ENCODE measurements around the gene DLGAP3.

DLGAP3 gene

DNA sequence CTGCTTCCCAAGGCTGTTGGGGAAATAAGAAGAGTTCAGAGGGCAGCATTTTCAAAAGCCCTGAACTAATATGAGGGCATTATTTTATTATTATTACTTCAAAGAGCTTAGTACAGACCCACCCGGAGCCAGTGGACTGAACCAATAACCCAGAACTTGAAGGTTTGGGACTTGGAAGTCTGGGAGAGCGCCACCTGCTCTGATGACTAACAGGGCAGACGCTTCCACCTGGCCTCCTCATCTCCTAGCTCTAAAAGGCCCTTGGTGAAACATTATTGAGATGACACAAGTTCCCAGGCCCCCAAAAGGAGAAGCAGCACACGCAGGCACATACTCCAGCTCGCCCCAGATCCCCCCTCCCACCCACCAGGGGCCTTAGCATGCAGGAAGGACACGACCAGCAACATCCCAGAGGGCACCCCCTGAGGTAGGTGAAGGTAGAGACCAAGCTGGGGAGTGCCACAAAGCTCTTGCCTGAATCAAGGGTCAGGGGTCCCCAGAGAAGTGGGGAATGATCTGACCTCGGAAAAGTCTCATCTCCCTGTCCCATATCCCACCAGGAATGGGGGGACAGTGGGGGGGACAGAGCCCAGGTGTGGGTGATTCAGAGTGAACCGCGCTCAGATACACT, 1.3 kb downstream of the DLGAP3 start:
- no peak for DNase-seq

DNA sequence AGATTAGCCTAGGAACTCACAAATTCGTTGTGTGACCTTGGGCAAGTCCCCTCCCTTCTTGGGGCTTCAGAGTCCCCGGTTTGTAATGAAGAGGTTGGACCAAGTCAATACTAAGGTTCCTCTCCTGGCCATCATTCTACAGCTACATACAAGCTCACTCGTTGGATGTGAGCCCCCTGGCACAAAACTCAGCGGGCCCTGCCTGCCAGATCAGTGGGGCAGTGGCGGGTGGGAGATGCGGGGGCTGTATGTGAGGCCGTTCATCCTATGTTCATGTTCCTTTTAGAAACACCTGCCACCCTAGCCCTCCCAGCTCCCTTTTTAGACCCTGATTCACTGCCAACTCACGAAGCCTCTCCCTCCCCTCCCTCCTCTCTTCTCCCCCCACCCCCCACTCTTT, 2.1 kb downstream of the DLGAP3 start:
- DNase-seq, result no peak

DNA sequence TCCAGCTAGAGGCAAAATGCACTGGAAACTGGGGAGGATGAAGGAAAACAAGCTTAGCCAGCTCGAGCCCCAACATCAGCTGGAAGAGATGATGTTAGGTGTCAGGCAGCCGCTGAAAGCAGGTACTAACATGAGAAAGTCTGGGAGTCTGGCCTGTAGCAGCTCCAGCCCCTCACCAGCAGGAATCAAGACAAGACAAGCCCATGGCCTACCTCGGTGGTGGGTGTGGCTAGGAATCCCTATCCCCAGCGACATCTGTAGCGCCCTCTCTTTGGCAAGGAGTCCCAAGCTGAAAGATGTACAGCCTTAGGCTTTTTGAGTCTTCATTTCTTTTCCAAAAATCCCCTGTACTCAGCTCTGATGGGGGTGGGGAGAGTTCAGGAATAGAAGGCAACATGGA, 2.6 kb downstream of the DLGAP3 start:
- DNase-seq, result no peak

DNA sequence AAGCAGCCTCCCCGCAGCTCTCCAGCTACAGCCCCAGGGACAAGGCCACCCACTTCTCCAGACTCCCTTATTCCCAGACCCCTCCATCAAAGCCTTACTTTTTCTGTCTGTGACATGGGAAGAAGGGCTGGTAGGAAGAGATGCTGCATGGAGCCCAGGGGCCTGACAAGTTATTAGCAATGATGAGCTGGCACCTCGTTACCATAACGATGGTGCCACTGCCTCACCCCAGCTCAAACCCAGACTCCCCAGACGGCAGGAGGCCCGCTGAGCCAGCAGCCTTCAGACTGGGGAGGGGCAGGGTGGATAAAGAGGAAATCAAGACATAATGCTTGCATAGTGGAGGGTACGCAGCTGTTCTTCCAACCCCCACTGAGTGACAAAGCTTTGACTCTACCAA, 3.3 kb downstream of the DLGAP3 start:
- DNase-seq, result no peak

DNA sequence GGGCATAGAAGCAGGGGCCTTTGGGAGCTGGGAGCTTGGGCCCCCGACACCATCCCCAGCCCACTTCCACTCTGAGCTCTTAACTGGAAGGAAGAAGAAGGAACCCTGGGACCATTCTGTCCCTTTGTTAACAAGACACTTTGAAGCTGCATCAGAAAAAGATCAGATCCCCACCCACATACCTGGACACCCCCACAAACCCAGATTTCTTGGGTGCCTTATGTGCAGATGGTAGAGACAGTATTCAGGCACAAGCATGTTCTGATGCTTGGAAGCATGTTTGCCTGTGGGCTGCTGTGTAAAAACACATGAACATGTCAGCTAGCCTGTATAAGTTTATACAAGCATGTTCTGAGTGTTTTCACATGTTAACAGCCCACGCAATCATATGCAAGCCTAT, 3.7 kb downstream of the DLGAP3 start:
- DNase-seq, result no peak

DNA sequence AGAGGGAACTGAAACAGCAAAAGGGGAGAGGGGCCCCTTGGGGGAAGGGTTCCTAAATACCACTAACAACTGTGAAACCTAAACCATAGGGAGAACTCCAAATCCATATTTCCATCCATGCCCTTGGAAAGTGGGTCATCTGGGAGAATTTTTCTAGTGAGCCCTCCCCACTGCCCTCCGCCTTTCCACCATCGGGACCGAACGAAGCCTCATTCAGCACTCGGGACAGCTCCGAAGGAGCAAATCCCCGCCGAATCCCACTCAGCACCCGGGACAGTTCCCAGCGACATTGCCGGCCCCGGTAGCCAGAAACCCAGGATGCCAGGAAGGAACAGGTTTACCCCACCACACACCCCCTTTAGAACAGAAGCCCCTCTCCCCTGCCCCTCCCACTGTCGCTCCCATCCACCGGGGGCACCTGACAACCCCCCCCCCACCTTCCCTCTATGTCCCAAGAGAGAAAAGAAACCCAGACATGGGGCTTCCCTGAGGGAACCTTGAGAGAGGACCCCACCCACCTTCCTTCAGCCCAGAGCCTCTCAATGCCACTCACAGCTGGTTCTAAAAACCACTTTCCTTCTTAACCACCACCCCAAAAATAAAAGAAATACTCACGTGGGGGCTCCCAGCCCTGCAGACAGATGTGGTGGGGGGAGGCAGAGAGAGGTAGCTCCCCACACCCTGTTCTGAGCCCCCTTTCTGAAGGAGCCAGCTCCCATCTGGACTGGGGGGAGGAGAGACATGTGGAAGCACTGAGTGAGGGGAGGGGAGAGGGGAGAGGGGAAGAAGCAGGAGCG, 4.5 kb downstream of the DLGAP3 start:
- DNase-seq, result no peak

DNA sequence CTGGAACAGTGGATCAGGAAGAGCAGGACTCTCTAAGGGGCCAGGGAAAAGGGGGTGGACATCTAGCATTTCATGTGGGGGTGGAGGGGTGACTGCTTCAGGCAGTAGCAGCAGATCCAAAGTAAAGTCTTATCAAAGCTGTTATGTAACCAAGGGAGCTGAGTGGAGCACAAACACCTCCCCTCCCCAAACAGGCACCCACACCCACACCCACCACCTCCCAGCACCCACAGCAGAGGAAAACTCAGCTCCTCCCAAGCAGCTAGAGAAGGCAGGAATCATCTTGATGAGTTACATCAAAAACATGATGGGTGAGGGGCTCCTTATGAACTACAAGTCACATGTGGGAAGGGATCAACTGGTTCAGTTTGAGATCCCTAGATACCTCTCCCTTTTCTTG, 6.0 kb downstream of the DLGAP3 start:
- DNase-seq, result no peak

DNA sequence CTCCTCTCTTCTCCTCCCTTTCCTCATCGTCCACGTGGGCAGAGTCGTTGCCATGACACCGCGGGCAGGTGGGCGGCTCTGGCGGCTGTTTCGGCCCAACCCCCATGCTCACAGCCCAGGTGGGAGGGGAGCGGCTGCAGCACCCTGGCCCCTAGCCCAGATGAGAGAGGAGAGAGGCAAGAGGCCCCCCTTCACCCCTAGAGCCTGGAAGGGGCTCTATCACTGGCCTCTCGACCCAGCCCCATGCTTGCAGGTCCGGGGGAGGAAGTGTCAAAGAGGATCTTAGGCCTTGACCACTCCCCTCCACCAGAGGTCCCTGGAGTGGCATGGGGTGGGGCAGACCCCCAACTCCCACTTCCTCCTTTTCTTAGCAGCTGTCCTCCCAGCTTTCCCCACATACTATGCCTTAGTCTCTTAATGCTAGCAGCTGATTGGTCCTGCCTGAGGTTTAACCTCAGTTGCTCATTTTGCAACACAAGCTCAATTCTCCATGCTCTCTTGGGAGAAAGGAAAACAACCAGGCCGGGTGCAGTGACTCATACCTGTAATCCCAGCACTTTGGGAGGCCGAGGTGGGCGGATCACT, 10.4 kb downstream of the DLGAP3 start:
- DNase-seq, result no peak

DNA sequence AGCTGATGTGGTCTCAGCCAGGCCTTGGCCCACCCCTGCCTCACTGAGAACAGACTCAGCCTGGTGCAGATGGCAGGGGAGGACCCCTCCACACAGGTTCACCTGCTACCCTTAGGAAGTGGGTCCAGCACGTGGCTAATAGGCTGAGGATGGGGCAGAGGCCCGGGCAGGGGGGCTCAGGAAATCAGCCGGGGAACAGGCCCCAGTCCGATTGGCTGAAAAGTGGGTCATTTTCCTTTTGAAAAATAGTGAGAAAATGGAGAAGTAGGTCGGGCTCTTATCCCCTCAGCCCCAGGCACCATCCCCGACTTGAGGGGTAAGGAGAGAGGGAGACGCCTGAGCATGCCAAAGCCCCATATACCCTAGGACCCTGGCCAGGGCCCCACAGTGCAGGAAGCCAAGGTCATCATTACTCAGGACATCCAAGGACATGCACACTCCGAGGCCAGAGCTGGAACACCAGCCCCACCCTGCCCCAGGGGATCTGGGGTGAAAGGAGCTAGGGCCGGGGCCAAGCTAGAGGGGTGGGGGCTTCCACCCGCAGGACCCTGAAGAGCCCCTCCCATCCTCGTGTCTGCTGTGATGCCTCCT, 11.0 kb downstream of the DLGAP3 start:
- no peak for DNase-seq

DNA sequence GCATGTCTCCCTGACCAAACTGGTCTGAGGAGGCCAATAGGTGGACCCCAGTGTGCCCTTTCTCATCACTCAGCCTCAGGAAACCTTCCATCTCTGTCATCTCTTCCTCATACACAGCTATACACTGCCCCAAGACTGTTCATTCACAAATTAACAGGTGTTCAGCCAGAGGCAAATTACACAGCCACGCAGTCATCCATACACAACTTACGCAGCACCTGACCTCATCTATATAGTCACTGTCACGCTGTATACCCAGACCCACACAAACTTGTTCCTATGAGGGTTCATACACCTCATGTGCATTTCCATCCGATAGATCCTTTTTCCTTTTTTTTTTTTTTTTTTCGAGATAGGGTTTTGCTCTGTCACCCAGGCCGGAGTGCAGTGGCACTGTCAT, 12.4 kb downstream of the DLGAP3 start:
- DNase-seq, result no peak

DNA sequence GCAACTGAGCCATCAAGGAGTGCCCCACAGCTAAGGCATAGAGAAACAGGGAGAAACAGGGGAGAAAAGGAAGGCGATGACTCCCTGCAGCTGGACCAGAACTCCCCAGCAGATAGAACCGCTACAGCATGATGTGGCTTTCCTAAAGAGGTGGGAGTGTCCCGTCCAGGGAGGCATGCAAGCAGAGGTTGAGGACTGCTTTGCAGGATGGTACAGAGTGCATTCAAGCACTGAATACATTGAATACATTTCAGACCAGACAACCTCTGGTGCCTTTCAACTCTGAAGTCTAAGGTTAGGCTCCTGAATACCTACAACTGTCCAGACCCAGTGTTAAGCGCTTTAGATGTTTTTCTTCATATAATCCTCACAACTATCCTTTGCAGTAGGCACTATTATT, 13.3 kb downstream of the DLGAP3 start:
- no peak for DNase-seq

DNA sequence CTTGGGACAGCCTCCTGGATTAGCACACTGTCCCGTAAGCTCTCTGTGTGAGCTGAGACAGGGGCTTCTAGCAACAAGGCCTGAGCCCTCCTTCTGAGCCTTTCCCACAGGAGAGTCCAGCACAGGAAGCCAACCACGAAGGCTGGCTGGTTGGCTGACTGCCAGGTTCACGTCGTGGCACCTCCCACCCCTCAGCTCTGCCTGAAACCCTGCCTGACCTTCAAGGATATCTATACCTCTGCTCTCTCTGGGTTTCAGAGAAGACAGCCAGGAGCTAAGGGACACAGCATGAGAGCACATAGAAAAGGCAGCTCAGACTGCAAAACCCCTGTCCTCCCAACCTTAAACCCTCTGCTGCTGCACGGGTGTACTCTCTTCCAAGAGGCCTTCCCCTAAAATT, 13.9 kb downstream of the DLGAP3 start:
- no peak for DNase-seq

DNA sequence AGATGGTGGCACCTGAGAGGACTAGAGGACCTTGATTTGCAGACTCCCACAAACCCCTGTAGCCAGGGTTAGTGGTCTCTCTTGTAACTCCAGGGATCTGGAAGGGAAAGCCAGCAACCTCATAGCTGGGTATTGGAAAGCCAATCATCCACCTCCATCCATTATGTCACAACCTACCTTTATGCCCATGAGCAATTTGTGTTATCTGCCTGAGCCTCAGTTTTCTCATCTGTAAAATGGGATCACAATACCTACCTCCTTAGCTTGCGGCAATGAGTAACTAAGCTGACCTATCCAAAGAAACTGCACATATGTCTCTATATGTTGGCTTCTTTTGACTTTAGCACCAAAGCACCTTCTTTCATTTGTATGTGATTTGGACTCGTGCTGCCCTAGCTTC, 14.5 kb downstream of the DLGAP3 start:
- no peak for DNase-seq

DNA sequence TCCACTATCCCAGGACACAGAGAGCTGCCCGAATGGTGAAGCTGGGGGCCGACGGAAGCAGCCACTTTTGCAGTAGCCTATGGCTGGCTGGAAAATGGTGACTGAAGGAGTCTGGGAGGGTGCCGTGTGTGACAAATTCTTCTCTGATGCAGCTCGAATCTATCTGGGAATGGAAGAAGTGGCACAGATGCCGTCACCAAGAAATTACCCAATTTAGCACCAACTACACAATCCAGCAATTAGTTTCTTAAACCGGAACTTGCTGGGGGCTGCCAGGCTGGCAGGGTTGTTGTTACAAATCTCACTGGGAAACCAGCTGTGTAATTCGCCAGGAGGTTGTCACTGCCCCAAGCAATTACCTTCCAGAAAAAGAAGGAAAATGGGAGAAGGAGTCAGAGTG, 18.0 kb downstream of the DLGAP3 start:
- no peak for DNase-seq

DNA sequence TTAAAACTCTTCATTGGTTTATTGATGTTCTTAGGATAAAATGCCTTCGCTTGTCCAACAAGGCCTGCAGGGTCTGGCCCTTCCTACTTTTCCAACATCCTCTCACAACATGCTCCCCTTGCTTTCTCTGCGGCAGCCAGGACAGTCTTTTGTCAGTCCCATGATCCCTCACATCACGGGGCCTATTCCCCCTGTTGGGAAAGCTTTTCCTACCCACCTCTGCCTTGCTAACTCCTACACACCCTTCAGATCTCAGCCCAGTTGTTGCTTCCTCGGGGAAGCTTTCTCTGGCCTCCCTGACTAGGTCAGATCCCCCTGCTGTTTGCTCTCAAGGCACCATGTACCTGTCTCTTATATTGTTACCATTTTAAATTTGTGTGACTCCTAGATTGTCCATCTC, 19.0 kb downstream of the DLGAP3 start:
- DNase-seq, result no peak

DNA sequence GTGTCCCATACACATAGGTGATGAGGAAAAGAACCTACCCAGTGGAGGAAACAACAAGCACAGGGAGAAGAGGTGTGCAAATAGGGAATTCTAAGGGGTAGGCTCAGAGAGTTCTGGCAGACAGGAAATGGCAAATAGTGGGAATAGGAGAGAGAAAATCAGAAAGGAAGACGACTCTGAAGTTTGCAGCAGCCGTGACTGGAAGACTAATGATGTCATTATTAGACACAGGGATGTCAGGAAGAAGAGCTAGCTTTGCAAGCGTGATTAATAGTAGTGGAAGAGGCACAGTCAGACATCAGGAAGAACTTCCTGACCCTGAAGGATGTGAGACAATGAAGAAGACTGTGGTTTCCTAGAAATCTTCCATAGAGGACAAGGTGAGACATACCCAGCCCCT, 21.1 kb downstream of the DLGAP3 start:
- DNase-seq, result no peak

DNA sequence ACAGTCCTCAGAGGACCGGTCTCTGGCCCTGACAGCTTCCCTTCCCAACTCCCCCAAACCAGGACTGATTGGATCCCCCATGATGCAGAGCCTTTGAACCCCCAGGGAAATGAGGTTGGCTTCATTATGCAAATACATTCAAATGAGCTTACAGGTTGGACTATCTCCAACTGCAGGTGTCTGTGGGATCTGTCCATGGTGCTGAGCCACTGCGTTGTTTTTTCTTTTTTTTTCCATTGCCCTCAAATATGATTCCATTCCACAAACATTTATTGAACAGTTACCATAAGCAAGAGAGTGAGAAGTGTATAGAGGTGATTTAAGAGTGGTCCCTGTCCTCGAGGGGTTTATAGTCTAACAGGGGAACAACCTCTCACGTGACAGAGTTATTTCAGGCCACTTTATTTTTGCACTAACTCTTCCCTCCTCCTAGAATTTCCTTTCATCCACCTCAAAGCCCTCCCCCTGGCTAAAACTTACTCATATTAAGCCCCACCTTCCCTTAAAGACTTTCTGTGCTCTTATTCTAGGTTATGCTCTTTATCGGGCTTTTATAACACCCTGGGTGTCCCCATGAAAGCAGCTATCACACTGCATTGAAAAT, 21.9 kb downstream of the DLGAP3 start:
- DNase-seq, result no peak

DNA sequence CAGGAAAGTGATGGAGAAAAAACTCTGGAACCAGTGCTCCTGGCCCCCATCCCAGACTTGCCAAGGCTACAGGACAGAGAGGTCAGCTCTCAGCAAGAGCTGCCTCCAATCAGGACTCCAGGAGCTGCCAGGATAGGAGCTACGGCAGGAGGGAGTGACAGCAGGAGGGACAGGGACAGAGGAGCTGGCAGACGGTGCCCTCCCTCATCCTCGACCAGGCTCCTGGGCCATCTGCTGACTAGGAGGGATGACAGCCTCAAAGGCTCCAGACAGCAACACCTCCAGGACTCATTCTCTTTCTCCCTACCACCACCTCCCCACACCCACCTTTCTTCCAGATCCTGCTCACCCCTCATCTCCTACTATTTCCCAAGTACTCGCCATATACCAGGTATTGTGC, 22.7 kb downstream of the DLGAP3 start:
- no peak for DNase-seq

DNA sequence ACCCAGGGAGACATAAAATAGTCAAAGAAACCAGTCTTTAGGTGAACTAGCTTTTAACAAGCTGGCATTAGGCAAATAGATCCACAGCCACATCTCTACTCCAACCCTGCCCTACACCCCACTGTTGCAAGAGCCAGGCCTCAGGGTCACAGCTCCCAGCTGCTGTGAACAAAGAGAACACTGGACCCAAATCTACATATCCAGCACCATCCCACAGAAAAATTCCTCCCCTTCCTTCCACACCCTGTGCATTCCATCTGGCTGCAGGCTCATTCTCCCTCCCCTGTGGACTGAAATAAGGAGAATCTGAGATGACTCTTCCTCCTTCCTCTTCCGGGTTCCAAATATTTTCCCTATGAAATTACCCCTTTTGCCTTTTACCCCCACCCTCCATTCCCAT, 23.2 kb downstream of the DLGAP3 start:
- DNase-seq, result no peak

DNA sequence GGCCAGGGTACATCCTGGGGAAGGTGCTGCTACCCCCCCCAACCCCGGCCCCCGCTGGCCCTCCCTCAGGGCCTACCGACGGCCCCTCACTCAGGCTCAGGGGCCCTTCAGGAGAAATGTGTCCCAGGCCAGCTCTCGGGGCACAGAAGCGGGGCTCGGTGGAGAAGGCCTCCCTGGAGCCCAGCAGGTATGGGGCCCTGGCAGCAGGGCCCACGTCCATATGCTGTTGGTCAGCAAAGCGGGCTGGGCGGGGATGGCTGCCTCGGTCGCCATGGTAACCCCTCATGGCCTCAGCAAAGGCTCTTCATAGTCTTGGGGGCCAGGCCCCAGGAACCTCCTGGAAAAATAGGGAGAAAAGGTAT, 24.4 kb downstream of the DLGAP3 start:
- no peak for DNase-seq

DNA sequence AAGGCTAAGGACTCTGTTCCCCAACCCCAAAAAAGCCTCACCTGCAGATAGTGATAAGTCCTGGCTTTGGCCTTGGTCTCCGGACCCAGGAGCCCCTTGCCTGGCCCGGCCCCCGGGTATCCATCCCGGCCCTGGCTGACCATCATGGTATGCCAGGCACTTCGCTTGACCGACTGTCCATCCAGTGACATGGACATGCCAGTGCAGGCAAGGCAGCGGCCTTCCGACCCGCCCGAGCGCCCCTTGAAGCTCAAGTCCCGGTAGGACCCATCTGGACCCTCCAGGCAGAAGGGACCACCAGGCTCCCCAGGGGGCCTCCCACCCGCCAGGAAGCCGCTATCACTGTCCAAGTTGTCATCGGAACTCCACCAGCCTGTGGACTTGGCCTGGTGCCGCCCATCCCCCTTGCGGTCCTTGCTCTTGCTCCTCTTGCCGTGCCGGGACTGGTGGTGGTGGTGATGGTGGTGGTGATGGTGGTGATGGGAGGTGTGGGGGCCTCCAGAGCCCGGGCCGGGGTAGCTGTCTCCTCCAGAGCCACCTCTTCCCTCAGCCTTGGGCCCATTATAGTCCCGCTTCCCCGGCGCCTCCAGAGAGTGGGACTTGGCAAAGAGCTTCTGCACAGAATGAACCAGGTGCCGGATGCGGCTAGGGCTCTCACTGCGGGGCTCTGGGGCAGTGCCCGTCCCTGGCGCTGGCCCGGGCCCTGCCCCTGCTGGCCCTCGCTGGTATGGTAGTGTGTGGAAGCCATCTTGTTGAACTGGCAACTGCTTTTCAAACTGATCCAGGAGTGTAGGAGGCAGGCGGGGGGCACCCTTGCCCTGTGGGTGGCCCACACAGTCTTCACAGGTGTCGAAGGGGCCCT, 25.0 kb downstream of the DLGAP3 start:
- DNase-seq, result no peak

DNA sequence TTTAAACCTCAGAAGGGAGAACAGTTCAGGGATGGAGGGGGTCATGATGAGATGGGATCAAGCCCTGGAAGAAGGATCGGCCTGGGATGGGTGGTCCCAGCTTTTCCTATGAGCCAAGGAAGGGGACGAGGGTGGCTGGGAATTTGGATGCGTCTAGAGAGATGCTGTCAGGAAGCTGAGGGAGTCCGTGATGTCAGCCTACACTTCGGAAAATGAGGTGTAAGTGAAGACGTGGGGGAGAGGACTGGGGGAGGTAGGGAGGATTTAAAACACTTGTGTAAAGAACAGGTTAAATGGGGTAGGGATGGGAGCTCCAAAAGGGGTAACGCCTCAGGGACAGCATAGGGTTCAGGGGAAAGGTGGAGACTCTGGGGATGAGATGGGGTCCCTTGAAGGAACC, 27.5 kb downstream of the DLGAP3 start:
- no peak for DNase-seq
